Stimulated activated naive CD8-positive, alpha-beta T cell treated with anti-CD3 and anti-CD28 coated beads, Interleukin-15, Interleukin-2, amounts not matched to agents 100 U/mL and 50 U/mL, for 24 hours (primary cell): ENCODE results near the gene ROCK2.
"Not testable (repeated sequence)": the region's sequence is repeated elsewhere in the genome, so short reads cannot be mapped to it uniquely, and the experiment has no call there.

ENCODE experiments used
- ATAC-seq: fragments of 150-1000 bp; cut with Tn5 transposase; one replicate; pipeline ENCODE4 v1.10.0; 2021
- DNase-seq: peaks from one replicate; pipeline ENCODE4 v3.0.0; 2021

Gene ROCK2

DNA sequence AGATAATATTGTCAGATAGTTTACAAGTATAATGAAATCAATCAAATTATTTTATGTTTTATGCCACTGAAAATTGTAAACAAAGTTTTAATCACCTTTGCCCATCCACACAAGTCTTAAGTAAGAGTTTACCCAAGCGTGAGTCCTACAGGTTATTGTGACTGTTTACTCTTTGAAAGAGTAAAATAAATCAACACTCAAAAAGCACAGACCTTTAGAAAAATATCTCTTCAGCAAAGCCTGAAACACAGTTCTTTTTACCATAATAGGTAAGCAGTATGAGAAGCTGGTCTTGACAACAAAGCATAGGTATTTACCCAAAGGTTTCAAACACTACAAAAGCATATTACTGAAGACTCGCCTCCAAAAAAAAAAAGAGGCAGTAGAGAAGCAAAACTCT, 3.7 kb downstream of the ROCK2 start:
- ATAC-seq = no peak

DNA sequence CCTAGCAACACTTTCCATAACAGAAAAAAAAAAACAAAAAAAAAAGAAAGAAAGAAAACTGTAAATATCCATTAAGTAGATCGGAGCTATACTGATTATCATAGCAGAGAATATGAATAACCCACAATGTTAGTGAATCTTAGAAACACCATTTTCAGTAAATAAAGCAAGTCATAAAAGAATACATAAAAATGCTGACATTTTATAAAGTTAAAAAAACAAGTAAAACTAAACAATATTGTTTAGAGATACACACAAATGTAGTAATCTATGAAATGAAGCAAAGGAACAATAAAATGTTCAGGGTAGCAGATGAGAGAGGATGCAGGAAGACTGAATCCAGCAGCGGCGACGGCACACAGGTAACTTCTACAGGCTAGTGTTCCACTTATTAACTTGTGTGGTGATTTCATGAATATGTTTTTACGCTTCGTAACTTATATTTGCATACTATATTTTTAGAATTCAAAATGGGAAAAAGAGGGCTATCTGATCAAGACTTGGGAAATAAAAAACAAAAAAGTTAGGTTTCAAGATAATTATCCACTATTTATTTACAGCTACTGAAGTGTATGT, 4.8 kb downstream of the ROCK2 start:
- no peak for DNase-seq
- no peak for ATAC-seq

More for the DNA sequence above, 3.7 kb downstream of the ROCK2 start:
- no peak for DNase-seq

DNA sequence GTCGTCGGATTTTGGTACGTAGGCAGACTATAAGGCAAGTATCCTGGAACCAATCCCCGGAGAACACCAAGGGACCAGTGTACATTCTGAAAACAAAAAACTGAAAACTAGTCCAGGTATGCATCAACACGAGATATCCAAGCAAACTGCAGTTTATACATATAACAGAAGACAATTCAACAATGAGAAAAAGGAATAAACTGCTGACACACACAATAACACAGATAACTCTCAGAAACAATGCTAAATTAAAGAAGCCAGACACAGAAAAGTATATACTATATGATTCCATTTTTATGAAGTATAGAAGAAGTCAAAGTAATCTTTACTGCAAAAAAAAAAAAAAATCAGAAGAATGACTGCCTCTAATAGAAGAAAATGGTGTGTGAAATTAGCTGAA, 5.9 kb downstream of the ROCK2 start:
- DNase-seq (no peak), ATAC-seq (no peak)

DNA sequence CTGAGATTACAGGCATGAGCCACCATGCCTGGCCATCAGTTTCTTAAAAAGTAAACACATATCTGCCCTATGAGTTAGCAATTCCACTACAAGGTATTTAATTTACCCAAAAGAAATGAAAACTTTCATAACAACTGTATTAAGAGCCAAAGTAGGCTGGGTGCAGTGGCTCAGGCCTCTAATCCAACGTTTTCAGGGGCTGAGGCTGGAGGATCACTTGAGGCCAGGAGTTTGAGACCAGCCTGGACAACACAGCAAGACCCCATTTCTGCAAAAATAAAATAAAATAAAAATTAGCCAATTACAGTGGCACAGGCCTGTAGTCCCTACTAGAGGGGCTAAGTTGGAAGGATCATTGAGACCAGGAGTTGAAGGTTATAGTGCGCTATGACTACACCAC, 6.5 kb downstream of the ROCK2 start:
- DNase-seq (no peak), ATAC-seq (no peak)

DNA sequence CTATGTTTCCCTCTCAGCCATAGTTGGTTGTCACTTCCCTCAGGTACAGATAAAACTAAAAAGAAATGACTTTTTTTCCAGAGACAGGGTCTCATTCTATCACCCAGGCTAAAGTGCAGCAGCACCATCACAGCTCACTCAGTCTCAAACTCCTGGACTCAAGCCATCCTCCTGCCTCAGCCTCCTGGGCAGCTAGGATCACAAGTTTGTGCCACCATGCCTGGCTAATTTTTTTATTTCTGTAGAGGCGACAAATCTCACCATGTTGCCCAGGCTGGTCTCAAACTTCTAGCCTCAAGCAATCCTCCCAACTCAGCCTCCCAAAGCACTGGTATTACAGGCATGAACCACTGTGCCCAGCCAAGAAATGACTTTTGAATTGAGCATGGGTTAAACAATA, 8.2 kb downstream of the ROCK2 start:
- ATAC-seq = no peak
- DNase-seq = no peak

DNA sequence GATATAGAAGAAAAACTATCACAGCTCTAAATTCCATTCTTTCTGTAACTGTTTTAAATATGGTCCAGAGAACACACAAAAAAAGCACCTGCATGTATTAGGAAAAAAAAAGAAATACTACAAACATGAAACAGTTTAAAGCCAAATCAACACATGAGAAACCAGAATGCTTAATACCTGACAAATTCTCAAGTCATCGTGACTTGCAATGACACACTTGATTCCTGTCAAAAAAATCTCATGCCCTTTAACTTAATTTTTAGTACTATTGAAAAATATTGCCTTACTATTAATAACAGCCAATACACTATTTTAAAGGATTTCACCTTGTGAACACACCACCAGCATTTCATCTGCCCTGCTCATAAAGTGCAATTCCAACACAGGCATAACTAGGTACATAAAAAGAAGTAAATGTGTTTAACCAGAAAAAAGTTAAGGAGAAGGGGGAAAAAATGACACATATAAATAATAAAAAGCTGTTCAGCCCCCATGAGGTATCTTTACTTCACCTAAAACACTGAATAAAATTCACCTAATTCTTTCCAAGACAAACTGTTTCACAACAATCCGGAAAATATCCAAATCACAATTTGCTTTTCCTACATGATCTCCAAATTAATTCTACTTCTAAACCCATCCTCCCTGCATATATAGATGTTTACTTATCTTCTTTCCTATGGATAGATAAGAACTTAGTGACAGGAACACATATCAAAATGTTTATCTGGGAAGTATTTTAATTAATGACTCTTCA, 10.8 kb downstream of the ROCK2 start:
- no peak for ATAC-seq

DNA sequence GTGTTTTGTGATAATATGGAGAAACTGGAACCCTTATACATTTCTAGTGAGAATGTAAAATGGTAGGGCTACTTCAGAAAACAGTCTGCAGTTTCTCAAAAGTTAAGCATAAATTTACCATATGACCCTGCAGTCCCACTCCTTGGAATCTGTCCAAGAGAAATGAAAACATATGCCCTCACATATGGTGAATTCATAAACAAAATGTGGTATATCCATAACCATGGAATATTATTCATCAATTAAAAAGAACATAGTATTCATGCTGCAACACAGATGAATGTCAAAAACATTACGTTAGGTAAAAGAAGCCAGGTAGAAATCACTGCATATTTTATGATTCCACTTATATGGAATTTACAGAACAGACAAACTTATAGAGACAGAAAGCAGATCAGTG, 11.8 kb downstream of the ROCK2 start:
- no peak for ATAC-seq
- no peak for DNase-seq

More for the DNA sequence above, 10.8 kb downstream of the ROCK2 start:
- no peak for DNase-seq

DNA sequence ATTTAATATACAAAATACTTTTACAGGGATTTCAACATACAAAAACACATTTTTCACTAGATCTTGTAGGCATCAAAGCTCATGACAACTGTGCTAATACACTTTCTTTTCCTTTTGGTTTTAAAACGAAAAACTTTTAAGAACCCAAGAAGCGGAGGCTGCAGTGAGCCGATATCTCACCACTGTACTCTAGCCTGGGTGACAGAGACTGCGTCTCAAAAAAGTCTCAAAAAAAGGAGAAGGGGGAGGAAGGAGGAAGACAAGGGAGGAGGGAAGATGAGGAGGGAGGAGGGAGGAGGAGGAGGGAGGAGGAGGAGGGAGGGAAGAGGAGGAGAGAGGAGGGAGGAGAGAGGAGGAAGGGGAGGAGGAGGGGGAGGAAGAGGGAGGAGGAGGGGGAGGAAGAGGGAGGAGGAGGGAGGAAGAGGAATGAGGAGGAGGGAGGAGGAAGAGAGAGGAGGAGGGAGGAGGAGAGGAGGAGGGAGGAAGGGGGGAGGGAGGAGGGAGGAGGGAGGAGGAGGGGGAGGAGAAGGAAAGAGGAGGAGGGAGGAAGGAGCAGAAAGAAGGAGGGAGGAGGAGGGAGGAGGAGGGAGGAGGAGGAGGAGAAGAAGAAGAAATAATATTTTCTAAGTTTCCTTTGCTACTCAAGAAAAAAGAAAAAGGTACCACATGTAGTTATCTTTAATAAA, 13.8 kb downstream of the ROCK2 start:
- ATAC-seq (no peak), DNase-seq (no peak)

DNA sequence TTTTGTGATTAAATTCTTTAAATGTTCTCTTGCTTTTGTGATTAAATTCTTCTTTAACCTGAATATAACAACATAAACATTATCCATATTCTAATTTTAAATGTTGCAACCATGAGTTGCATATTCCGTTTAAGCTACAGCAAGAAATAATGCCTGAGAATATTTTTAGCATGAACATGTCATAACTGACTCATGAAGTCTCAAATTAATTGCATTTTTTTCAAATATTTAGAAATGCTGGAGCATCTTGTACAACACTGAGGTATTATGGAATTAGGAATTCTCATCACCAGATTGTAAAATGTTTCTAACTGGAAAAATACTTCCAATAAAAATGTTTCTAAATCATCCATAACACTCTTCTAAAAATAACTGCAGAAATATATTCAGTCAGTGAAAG, 14.7 kb downstream of the ROCK2 start:
- ATAC-seq (no peak), DNase-seq (no peak)

DNA sequence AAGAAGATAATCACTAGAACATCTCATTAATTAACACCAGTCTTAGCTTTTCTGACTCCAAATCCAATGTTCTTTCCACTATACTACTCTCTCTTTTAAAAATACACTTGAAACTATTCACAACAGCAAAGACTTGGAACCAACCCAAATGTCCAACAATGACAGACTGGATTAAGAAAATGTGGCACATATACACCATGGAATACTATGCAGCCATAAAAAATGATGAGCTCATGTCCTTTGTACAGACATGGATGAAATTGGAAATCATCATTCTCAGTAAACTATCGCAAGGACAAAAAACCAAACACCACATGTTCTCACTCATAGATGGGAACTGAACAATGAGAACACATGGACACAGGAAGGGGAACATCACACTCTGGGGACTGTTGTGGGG, 15.9 kb downstream of the ROCK2 start:
- not testable (repeated sequence) for ATAC-seq, DNase-seq

DNA sequence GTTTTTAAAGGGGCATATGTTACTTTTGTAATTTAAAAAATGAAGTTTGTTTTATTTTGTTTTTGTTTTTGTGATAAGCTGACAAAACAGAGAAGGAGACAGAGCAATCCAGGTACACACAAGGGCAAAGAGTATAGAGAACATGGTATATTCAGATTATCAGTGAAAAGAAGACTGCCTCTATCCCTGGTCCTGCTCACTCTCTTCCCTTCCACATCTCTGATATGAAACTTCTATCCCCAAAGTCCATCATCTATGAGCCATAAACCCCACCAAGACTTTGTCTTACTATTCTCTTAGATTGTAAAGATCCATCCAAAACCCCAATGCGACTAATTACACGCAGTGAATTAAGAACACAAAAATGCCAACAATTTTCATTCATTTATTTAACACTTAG, 16.6 kb downstream of the ROCK2 start:
- DNase-seq (no peak), ATAC-seq (no peak)

DNA sequence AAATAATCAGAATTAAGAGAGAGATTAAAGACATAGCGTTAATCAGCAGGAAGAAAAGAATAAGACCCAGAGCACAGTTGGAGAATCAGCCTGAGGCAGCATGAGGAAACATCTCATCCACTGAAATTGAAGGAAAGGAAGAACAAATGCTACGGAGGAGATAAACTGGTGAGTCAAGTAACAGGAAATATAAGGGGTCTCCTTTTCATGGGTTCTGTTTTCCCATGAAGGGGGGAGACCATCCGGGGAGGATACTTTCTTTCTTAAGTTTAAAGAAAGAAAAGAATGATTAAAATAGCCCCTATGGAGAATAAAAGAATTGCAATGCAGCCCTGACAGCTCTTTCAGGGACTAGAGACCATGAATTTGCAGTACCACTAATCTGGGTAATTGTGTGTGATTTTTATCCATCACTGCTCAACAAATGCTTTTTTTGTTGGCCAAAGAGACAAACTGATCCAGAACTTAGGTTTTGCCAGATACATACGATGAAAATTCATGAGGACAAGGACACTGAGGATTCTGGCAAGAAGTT, 17.7 kb downstream of the ROCK2 start:
- DNase-seq = no peak
- no peak for ATAC-seq

DNA sequence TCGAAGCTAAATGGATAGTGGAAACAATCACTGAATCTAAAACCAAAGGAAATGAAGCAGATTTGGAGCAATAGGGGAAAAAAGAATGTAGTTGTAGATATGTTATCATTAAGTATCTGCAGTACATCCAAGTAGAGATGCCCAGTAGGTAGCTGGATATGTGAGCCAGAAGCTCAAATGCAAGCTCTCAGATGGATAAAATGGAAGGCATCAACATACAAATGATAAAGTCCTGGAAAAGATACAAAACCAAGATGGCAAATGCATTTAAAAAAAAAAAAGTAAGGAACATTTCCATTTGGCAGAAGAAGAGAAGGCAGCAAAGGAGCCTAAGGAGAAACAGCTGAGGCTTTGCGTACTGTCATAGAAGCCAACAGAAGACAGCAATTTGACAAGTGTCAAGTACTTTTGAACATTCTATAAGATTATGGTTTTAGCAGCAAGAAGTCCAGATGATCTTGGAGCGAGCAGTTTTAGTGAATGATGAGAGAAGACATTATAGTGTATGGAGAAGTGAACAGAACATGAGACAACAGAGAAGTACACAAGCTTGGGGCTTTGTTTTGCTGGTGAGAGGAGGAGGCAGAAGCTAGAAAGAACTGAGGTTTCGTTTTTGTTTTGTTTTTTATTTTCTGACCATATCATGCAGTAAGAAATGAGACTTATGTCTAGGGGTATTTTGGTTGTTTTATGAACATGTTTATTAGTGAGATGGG, 18.3 kb downstream of the ROCK2 start:
- no peak for DNase-seq
- ATAC-seq = no peak

DNA sequence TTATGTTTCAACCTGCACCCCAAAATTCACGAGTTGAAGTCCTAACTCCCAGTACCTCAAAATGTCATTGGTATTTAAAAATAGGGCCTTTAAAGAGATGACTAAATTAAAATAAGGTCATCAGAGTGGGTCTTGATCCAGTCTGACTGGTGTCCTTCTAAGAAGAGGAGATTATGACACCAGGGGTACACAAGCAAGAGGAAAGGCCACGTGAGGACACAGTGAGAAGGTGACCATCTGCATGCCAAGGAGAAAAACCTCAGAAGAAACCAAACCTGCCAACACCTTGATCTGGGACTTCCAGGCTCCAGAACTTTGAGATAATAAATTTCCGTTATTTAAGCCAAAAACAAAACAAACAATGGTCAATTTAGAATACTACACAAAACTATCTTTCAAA, 22.6 kb downstream of the ROCK2 start:
- DNase-seq = no peak
- no peak for ATAC-seq

DNA sequence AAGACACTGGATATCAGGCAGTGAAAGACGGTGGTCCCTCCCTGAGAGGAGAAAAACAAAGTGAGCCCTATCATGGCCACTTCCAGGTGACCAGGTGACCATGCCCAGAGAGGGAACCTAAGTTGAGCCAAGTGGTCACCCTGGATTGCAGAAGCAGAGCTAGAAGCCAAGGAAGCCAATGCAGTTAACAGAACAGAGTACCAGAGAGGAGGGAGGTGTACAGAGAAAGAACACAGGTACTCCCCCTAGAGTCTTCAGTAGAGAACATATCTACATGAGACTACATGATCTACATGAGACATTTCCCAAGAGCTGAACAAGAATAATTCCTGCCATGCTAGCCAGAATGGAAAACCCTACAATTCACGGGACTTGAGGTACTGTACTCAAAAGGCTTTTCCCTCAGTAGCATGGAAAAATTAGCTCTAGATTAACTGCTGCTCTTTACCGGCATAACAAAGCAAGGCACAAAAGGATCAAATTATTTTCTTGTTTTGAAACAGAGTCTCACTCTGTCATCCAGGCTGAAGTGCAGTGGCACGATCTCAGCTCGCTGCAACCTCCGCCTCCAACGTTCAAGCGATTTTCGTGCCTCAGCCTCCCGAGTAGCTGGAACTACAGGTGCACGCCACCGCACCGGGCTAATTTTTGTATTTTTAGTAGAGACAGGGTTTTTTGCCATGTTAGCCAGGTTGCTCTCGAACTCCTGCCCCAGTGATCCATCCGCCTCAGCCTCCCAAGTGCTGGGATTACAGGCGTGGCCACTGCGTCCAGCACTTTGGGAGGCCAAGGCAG, 23.5 kb downstream of the ROCK2 start:
- ATAC-seq (no peak), DNase-seq (no peak)

DNA sequence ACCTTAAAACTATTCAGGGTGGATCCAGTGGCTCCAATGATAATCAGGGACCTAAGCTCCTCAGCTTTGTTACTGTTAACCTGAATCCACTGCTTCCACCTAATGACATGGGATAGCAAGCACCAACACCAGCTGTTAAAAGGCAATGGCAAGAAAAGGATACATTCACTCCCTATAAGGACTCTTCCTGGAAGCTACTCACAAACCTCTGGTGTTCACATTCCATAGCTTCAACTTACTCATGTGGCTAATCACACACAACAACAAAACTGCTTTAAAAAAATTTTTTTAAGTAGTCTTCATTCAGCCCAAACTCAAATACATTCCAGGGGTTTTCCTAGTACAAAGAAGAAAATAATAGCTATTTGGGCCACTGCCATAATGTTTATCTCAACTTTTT, 24.5 kb downstream of the ROCK2 start:
- DNase-seq (no peak), ATAC-seq (no peak)

DNA sequence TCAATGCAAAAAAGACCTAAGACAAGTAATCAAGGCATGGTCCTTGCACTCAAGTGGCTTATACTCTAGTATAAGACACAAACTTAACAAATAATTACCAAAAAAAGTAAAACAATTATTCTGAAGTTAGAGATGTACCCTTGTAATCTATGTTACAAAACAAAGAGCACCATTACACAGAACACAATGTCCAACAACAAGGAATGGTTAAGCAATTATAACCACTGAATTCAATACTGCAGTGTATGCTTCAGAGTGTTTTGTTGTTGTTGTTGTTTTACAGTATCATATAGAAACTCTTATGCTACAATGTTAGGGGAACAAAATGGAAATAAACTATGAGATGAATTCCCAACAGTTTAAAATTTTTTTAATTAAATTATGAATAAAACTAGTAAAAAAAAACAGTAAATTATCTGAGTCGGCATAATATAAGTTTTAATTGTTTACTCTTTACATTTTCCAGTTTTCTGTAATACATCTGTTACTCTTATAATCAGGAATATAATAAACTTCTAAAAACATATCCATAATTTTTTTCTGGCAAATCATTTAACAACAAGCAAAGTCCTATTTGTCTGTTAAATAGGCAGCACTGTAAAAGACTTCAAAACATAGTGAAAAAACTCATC, 29.2 kb downstream of the ROCK2 start:
- no peak for ATAC-seq
- DNase-seq = no peak

DNA sequence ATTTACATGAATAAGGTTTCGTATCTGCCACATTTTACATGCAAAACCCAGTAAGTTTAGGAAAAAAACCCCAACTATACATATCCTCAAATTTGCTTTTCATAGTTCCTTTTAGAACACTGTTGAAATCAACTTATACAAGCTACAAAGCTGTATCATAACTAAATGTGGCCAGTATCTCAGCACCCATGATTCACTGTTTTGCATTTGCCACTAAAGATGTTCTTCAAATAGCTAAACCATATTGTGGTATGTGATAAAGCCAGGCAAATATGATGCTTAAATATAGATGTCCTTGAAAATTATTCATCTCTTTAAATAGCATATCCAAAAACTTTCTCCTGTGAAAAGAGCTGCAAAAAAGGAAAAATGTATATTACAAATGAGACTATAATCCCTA, 29.9 kb downstream of the ROCK2 start:
- ATAC-seq (no peak), DNase-seq (no peak)

DNA sequence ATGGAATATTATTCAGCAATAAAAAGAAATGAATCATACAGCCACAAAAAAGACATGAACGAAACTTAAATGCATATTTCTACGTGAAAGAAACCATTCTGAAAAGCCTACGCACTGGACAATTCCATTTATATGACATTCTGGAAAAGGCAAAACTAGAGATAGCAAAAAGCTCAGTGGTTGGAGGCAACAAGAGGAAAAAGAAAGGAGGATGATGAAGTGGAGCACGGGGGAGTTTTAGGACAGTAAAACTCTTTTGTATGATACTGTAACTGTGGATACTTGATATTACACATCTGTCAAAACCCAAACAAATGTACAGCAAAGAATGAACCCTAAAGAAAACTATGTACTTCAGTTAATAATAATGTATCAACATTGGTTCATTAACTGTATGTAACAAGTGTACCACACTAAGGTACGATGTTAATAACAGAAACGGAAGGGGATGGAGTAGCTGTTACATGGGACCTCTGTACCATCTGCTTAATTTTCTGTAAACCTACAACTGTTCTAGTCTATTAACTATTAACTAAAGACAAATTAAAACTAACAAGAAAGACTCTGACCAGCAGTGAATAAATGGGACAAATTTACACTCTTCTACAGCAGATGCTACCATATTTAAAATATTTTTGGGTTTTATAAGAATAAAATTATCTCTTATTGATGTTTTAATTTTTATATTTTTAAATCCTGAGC, 31.5 kb downstream of the ROCK2 start:
- DNase-seq (no peak), ATAC-seq (no peak)

DNA sequence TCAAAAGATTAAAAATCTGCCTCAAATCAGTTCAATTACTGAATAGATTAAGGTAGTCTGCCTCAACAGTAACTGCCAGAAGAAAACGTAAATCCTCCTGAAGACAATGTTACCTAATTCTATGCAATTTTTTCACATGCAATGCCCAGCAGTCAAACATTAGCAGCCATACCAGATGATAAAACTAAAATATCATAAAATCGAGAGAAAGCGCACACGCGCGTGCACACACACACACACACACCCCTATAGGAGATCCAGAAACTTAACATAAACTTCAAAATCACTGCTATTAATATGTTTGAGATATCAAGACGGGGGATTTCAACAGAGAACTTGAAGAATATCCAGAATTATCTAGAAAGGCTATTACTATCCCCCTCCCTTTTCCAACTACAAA, 32.9 kb downstream of the ROCK2 start:
- ATAC-seq (no peak), DNase-seq (no peak)

DNA sequence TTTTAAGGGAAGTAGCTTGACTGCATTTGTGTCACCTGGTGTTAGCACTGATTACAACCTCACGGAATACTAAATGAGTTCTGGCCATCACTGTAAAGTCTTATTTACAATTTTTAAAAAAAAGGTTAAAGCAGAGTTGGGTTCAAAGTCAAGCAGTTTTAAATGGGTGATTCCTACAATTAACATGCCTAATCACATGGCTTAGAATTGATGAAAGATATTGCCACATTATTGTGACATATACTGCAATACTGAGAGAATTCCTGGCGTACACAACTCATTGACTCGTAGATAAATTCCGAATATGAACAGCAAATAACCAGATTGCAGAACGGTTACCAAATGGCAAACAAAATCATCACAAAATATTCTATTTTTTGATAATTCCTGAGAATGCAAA, 34.2 kb downstream of the ROCK2 start:
- ATAC-seq (no peak), DNase-seq (no peak)
